HG02884 (cell line): ENCODE data around the gene CPNE6.

Source experiments
- ATAC-seq: cut with Tn5 transposase; IDR thresholded peaks from one replicate; pipeline ENCODE4 v1.9.1; 2021; ENCODE audit warnings: mild to moderate bottlenecking, moderate library complexity; ENCODE audit not compliant: unreplicated experiment

The CPNE6 gene

GRCh38 chr14:24084440-24084839 is 13.1 kb downstream of the CPNE6 start:
- ATAC-seq: no peak

GRCh38 chr14:24085215-24085614 is 13.9 kb downstream of the CPNE6 start:
- ATAC-seq: no peak

- ATAC-seq: no peak
Observed at GRCh38 chr14:24086193-24086955, 15.0 kb downstream of the CPNE6 start.

GRCh38 chr14:24087004-24087403 is 15.6 kb downstream of the CPNE6 start:
- ATAC-seq: no peak

- ATAC-seq: no peak
Observed at GRCh38 chr14:24088095-24088494, 16.7 kb downstream of the CPNE6 start.

GRCh38 chr14:24089890-24090289 is 18.5 kb downstream of the CPNE6 start:
- no peak for ATAC-seq

GRCh38 chr14:24092110-24092504 is 20.7 kb downstream of the CPNE6 start:
- ATAC-seq: no peak

- no peak for ATAC-seq
Observed at GRCh38 chr14:24092505-24093206, 21.3 kb downstream of the CPNE6 start.

GRCh38 chr14:24093207-24093900 is 22.0 kb downstream of the CPNE6 start:
- ATAC-seq: no peak

- peak; percentile 33 for ATAC-seq
Observed at GRCh38 chr14:24093901-24094840, 22.8 kb downstream of the CPNE6 start, which contains the start of gene PCK2. Gene PCK2, plus strand, starts transcription at chr14:24094311. Its CDS starts 95 bp downstream, at chr14:24094406.

- peak; percentile 1 for ATAC-seq
Observed at GRCh38 chr14:24094841-24095270, 23.5 kb downstream of the CPNE6 start.

GRCh38 chr14:24095271-24096068 is 24.1 kb downstream of the CPNE6 start:
- ATAC-seq: peak; percentile 74

GRCh38 chr14:24096545-24097181 is 25.3 kb downstream of the CPNE6 start:
- no peak for ATAC-seq

- no peak for ATAC-seq
Observed at GRCh38 chr14:24098229-24098926, 27.0 kb downstream of the CPNE6 start.

- no peak for ATAC-seq
Observed at GRCh38 chr14:24098927-24099813, 27.8 kb downstream of the CPNE6 start.

GRCh38 chr14:24100197-24100981 is 29.0 kb downstream of the CPNE6 start:
- ATAC-seq: no peak

GRCh38 chr14:24100982-24101494 is 29.7 kb downstream of the CPNE6 start:
- ATAC-seq: no peak
